OCI-LY7 (cell line): ENCODE data around the gene RCE1. TPM values are rescaled to one million over a fixed set of nuclear protein-coding genes. Genes with fewer than 3 reads are reported as not detected.

Source experiments
- total RNA-seq, 2 experiments: library from RNA; depleted of rRNA in 1 of 2; stranded (reverse); fragments of >200 nt in 1 of 2; shearing (Covaris generic) in 1 of 2; gene quantifications; 2 replicates each; pipeline ENCODE4 v1.2.3, GENCODE V29; 2014 to 2022

Gene RCE1
- total RNA-seq, 2 experiments from 2014 or later = 34.9 to 62.9 TPM

Other genes with a start within 250 kb of the RCE1 start
- gene RBM14, start 226.8 kb upstream of the RCE1 start, total RNA-seq (2014; rRNA removed; shearing (Covaris generic)) = 65.8 and 94.6 TPM in 2 replicates
- 227 and 243 TPM in 2 replicates for gene RBM14, start 226.8 kb upstream of the RCE1 start, total RNA-seq (2022)
- 66.0 and 93.9 TPM in 2 replicates for gene RBM4, start 204.7 kb upstream of the RCE1 start, total RNA-seq (2014; rRNA removed; shearing (Covaris generic))
- gene RBM4, start 204.7 kb upstream of the RCE1 start, total RNA-seq (2022) = 139 and 140 TPM in 2 replicates
- 29.1 and 40.0 TPM in 2 replicates for gene RBM4B, start 165.6 kb upstream of the RCE1 start, total RNA-seq (2014; rRNA removed; shearing (Covaris generic))
- gene RBM4B, start 165.6 kb upstream of the RCE1 start, total RNA-seq (2022) = 38.3 and 39.4 TPM in 2 replicates
- 22.7 and 25.2 TPM in 2 replicates for gene SPTBN2, start 114.2 kb upstream of the RCE1 start, total RNA-seq (2014; rRNA removed; shearing (Covaris generic))
- gene SPTBN2, start 114.2 kb upstream of the RCE1 start, total RNA-seq (2022) = 13.0 and 16.2 TPM in 2 replicates
- 27.2 and 33.9 TPM in 2 replicates for gene LRFN4, start 13.6 kb downstream of the RCE1 start, total RNA-seq (2014; rRNA removed; shearing (Covaris generic))
- 34.9 and 38.6 TPM in 2 replicates for gene LRFN4, start 13.6 kb downstream of the RCE1 start, total RNA-seq (2022)
- gene PC, start 114.9 kb downstream of the RCE1 start, total RNA-seq (2014; rRNA removed; shearing (Covaris generic)) = 10.4 and 10.5 TPM in 2 replicates
- 12.7 and 17.0 TPM in 2 replicates for gene PC, start 114.9 kb downstream of the RCE1 start, total RNA-seq (2022)
- gene C11orf86, start 131.9 kb downstream of the RCE1 start, total RNA-seq (2014; rRNA removed; shearing (Covaris generic)) = not detected in 2 replicates
- gene C11orf86, start 131.9 kb downstream of the RCE1 start, total RNA-seq (2022) = not detected in 2 replicates
- 0.21 and 0.25 TPM in 2 replicates for gene SYT12, start 179.7 kb downstream of the RCE1 start, total RNA-seq (2014; rRNA removed; shearing (Covaris generic))
- gene SYT12, start 179.7 kb downstream of the RCE1 start, total RNA-seq (2022) = 0.72 and 0.87 TPM in 2 replicates
- not detected in 2 replicates for gene RHOD, start 213.4 kb downstream of the RCE1 start, total RNA-seq (2014; rRNA removed; shearing (Covaris generic))
- not detected in 2 replicates for gene RHOD, start 213.4 kb downstream of the RCE1 start, total RNA-seq (2022)